GM21515 (cell line): ENCODE measurements around the gene HBQ1.
"Not testable (repeated sequence)": the region's sequence is repeated elsewhere in the genome, so short reads cannot be mapped to it uniquely, and the experiment has no call there.

Experiments used
- ATAC-seq: cut with Tn5 transposase; IDR thresholded peaks from one replicate; pipeline ENCODE4 v1.9.1; 2021; ENCODE audit not compliant: unreplicated experiment

The HBQ1 gene

GRCh38 chr16:175011-175949, 5.0 kb upstream of the HBQ1 start:
- ATAC-seq: no peak

DNA sequence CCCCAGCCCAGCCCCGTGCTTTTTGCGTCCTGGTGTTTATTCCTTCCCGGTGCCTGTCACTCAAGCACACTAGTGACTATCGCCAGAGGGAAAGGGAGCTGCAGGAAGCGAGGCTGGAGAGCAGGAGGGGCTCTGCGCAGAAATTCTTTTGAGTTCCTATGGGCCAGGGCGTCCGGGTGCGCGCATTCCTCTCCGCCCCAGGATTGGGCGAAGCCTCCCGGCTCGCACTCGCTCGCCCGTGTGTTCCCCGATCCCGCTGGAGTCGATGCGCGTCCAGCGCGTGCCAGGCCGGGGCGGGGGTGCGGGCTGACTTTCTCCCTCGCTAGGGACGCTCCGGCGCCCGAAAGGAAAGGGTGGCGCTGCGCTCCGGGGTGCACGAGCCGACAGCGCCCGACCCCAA, 4.3 kb upstream of the HBQ1 start:
- ATAC-seq: not testable (repeated sequence)

- ATAC-seq: not testable (repeated sequence)
Observed at GRCh38 chr16:176477-177382, 3.5 kb upstream of the HBQ1 start, which contains the start of gene HBA1. HBA1 (plus strand) TSS chr16:176680; CDS start chr16:176717, 37 bp downstream.

GRCh38 chr16:177394-177822, 2.9 kb upstream of the HBQ1 start:
- ATAC-seq: no peak

- ATAC-seq: no peak
Observed at GRCh38 chr16:177981-178667, 2.1 kb upstream of the HBQ1 start.

DNA sequence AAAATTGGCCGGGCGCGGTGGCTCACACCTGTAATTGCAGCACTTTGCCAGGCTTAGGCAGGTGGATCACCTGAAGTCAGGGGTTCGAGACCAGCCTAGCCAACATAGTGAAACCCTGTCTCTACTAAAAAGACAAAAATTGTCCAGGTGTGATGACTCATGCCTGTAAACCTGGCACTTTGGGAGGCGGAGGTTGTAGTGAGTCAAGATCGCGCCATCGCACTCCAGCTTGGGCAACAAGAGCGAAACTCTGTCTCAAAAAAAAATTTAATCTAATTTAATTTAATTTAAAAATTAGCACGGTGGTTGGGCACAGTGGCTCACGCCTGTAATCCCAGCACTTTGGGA, 1.6 kb upstream of the HBQ1 start:
- no peak for ATAC-seq

- ATAC-seq: no peak
Observed at GRCh38 chr16:179211-180092, 807 bp upstream of the HBQ1 start.

GRCh38 chr16:180681-181564, 664 bp downstream of the HBQ1 start:
- peak; percentile 38 for ATAC-seq

GRCh38 chr16:181565-182021, 1.3 kb downstream of the HBQ1 start:
- no peak for ATAC-seq

DNA sequence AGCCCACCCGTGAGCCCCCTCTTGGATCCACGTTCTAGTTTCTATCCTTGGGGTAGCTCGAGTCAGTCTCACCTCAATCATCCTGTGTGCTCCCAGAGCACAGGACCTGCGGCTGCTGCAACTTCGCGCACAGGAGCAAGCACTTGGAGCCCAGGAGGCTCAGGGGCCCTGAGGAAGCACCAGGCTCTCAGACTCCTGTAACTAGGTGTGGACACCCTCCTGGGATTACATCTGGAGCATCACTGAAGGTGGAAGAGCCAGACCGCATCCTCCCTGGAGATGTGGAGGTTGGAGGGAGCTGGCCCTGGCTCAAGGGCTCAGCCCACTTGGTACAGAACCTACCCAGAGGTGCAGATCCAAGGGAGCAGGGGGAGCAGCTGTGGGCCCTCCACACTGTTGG, 2.7 kb downstream of the HBQ1 start:
- ATAC-seq: no peak

- ATAC-seq: no peak
Observed at GRCh38 chr16:185213-185612, 5.0 kb downstream of the HBQ1 start.

DNA sequence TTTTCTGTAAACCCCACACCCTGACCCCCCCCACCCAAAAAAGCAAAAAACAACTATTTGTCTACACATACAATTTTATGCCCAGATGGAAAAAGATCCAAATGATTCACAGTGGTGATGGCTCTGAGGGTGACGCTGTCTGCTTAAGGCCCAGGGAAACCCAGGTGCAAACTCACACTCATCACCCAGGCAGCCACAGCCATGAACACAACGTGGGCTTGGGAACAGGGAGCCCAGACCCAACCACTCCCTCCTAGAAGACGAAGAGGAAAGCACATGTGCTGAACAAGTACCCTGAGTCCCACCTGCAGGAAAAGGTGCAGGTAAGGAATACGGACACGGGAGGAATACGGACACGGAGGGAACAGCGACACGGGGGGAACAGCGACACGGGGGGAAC, 5.4 kb downstream of the HBQ1 start:
- ATAC-seq: no peak

DNA sequence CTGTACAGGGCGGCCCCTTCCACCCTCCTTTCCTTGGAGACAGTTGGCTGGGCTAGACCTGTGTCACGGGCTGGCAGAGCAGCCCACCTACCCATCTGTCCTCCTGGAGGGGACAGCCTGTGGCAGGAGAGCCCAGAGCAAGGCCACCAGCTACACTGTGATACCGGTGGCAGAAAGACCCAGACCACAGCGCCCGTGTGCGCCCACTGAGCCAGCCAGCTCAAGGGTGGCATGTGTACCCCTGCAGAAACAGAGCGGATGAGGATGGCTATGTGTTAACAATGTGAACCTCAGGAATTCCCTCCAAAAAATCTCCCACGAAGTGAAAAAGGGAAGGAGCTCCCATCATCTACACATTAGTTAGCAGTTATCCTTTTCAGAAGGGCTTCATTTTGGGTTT, 7.1 kb downstream of the HBQ1 start:
- no peak for ATAC-seq

DNA sequence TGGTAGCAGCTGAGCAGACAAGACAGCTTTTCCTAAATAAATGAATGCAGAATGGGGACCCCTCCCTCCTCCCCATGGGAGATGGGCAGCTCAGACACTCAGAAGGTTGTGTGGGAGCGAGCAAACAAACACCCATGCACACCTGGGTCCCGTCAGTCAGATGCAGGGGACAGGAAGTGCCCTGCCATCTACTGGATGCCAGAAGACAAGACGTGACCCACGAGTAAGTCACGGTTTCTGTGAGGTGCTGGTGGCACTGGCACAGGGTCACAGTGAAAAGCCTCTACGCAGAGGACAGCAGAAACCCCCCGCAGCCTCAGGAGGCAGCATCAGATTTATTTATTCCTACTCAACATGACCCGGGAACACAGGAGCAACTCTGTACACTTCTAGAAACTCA, 8.4 kb downstream of the HBQ1 start:
- no peak for ATAC-seq

- no peak for ATAC-seq
Observed at GRCh38 chr16:189604-190186, 9.4 kb downstream of the HBQ1 start.

DNA sequence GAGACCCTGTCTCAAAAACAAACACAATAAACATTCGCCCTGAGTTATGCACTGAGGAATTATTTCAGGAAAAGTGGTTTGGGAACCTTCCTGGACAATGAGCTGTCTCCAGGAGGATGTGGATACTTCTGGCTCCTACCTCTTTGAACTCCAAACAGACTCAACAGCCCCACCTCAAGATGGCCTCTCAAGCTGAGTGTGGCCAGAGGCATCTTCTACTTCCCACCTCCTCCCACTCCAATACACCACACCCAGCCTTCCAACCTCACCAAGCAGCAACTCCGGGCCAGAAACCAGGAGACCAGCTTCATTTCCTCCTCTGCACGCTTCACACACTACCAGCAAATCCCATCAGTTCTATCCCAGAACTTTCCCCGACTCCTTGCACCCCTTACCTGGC, 11.6 kb downstream of the HBQ1 start:
- no peak for ATAC-seq

DNA sequence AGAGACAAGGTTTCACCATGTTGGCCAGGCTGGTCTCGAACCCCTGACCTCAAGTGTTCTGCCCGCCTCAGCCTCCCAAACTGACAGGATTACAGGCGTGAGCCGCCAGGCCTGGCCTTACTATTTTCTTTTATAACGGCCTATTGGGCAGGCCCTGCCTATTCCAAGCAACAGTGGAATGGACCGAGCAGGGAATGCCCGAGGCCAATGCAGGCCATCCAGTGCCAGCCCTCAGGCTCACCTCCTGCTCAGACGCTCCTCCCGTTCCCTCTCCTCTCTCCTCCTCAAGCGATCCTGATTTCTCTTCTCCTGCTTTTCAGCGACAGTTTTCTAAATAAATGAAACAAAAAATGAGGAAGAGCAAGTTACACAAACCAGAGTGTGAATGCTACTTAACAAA, 12.4 kb downstream of the HBQ1 start:
- ATAC-seq: no peak

- ATAC-seq: no peak
Observed at GRCh38 chr16:193441-193840, 13.2 kb downstream of the HBQ1 start.

DNA sequence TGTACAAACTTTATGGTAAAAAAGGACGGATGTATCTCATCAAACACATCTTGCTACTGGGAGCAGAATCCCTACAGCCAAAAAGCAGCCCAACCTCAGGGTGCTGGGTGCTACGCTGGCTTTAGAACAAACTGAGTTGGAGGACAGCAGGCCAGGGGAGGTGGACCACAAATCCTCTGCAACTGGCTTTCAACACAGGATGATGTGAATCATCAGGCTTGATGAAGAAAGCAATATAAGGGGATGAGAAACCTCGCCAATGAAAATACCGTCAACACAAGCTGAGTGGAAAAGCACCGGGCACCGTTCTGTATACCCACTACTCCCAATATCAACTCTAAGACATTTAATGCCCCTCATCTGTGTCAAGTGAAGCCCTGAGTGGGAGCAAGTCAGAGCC, 14.3 kb downstream of the HBQ1 start:
- no peak for ATAC-seq
